Astrocyte of the spinal cord (primary cell): ENCODE results near the gene DNAH8.

Source experiments
- DNase-seq: peaks from one replicate; pipeline ENCODE4 v3.0.0; 2011; ENCODE audit warnings: low read depth, low spot score
- H3K4me3 ChIP-seq: 2 replicates; pipeline ENCODE4 v1.5.1; 2011; ENCODE audit warnings: low read depth, mild to moderate bottlenecking, low read length, moderate library complexity
- in situ Hi-C: cut with HindIII; loops from 2 replicates; pipeline ENCODE4 v1.10.0; 2017; ENCODE audit warnings: low sequenced_read_pairs
- TF ChIP-seq, protein P1 (sequence below): IDR thresholded peaks from 2 replicates; pipeline ENCODE4 v1.5.1; 2012; ENCODE audit warnings: low read depth, mild to moderate bottlenecking, low read length, inconsistent platforms

The DNAH8 gene

GRCh38 chr6:39079197-39080125 is 364.4 kb downstream of the DNAH8 start:
- TF ChIP-seq, protein P1, sequence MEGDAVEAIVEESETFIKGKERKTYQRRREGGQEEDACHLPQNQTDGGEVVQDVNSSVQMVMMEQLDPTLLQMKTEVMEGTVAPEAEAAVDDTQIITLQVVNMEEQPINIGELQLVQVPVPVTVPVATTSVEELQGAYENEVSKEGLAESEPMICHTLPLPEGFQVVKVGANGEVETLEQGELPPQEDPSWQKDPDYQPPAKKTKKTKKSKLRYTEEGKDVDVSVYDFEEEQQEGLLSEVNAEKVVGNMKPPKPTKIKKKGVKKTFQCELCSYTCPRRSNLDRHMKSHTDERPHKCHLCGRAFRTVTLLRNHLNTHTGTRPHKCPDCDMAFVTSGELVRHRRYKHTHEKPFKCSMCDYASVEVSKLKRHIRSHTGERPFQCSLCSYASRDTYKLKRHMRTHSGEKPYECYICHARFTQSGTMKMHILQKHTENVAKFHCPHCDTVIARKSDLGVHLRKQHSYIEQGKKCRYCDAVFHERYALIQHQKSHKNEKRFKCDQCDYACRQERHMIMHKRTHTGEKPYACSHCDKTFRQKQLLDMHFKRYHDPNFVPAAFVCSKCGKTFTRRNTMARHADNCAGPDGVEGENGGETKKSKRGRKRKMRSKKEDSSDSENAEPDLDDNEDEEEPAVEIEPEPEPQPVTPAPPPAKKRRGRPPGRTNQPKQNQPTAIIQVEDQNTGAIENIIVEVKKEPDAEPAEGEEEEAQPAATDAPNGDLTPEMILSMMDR = no peak
- no peak overlapping the region for H3K4me3 ChIP-seq
- in situ Hi-C loops = no loop called here
- no peak for DNase-seq
